H1 (cell line): ENCODE measurements around the gene CEP192. TPM values are rescaled to one million over a fixed set of nuclear protein-coding genes. Genes with fewer than 3 reads are reported as not detected.

Source experiments
- CTCF ChIA-PET: fragments of 300-600 bp; sonication (Branson Sonifier 250); formaldehyde crosslinking; loops from one replicate; lab custom pipeline; 2021; ENCODE audit not compliant: partially characterized antibody; lab: Charles Lee
- POLR2A ChIA-PET: fragments of 300-600 bp; sonication (Branson Sonifier 250); formaldehyde crosslinking; loops from one replicate; lab custom pipeline; 2021; ENCODE audit warnings: inconsistent platforms; ENCODE audit not compliant: partially characterized antibody; lab: Charles Lee
- DNase-seq, 2 experiments: peaks; one replicate each; pipeline versions ENCODE4 v3.0.0 to v3.0.0-alpha.2; 2010 to 2022; ENCODE audit warnings: low spot score in 2 of 2, low read depth in 1 of 2, mixed read lengths in 1 of 2
- FAIRE-seq: peaks from 2 replicates; lab custom pipeline; 2011; peaks lifted over from hg19 to GRCh38; lab: Jason Lieb, UNC
- H2AFZ ChIP-seq: 2 replicates; pipeline ENCODE4 v1.8.1; 2012; ENCODE audit warnings: low read length, inconsistent platforms
- H2AK5ac ChIP-seq: 2 replicates; pipeline ENCODE4 v1.6.1; 2013; ENCODE audit warnings: low read depth, low read length
- H2BK120ac ChIP-seq: replicated peaks from 2 replicates; pipeline ENCODE3; 2013; ENCODE audit warnings: low read depth, low read length, inconsistent platforms
- H2BK12ac ChIP-seq: 2 replicates; pipeline ENCODE4 v1.6.1; 2013; ENCODE audit warnings: low read depth, low read length
- H2BK15ac ChIP-seq: 2 replicates; pipeline ENCODE4 v1.6.1; 2013; ENCODE audit warnings: low read length
- H2BK20ac ChIP-seq: 2 replicates; pipeline ENCODE4 v1.6.1; 2013; ENCODE audit warnings: low read length
- H2BK5ac ChIP-seq: 2 replicates; pipeline ENCODE4 v1.6.1; 2013; ENCODE audit warnings: low read depth, low read length
- H3K14ac ChIP-seq: 2 replicates; pipeline ENCODE4 v1.6.1; 2013; ENCODE audit warnings: inconsistent platforms; ENCODE audit not compliant: insufficient read length
- H3K18ac ChIP-seq: 2 replicates; pipeline ENCODE4 v1.6.1; 2013; ENCODE audit warnings: low read length; ENCODE audit errors: extremely low read depth
- H3K23ac ChIP-seq: 2 replicates; pipeline ENCODE4 v1.6.1; 2013; ENCODE audit warnings: inconsistent platforms; ENCODE audit not compliant: insufficient read length
- H3K23me2 ChIP-seq: 2 replicates; pipeline ENCODE4 v1.6.1; 2013; ENCODE audit warnings: low read depth, low read length
- H3K27ac ChIP-seq: 2 replicates; pipeline ENCODE4 v1.6.1; 2011; ENCODE audit warnings: low read depth, low read length, inconsistent platforms
- H3K27me3 ChIP-seq, 4 experiments: replicated peaks in 1 of 4; 1 replicate in 1 of 4; 2 replicates in 3 of 4; pipeline versions ENCODE4 v1.6.1 to v1.8.1; 2011 to 2013; ENCODE audit warnings: low read length in 3 of 4, mild to moderate bottlenecking in 3 of 4, inconsistent platforms in 2 of 4, mixed read lengths in 2 of 4, moderate library complexity in 1 of 4; ENCODE audit not compliant: control insufficient read depth in 3 of 4, insufficient read depth in 3 of 4; ENCODE audit errors: extremely low read depth in 1 of 4
- H3K36me3 ChIP-seq, 4 experiments: 2 replicates each; pipeline versions ENCODE4 v1.6.1 to v1.8.1; 2011 to 2013; ENCODE audit warnings: mild to moderate bottlenecking in 4 of 4, low read length in 3 of 4, moderate library complexity in 2 of 4, control low read depth in 1 of 4, inconsistent platforms in 1 of 4; ENCODE audit not compliant: insufficient read depth in 4 of 4, control insufficient read depth in 2 of 4
- H3K4ac ChIP-seq: replicated peaks from 2 replicates; pipeline ENCODE3; 2013; ENCODE audit warnings: low read length, low read depth, mixed read lengths, inconsistent platforms; ENCODE audit not compliant: insufficient read length
- H3K4me1 ChIP-seq, 4 experiments: replicated peaks in 1 of 4; 1 replicate in 1 of 4; 2 replicates in 3 of 4; pipeline versions ENCODE4 v1.6.1 to v1.8.1; 2011 to 2013; ENCODE audit warnings: low read length in 3 of 4, inconsistent platforms in 2 of 4, mixed read lengths in 1 of 4; ENCODE audit not compliant: insufficient read depth in 4 of 4, control insufficient read depth in 3 of 4
- H3K4me2 ChIP-seq, 2 experiments: 2 replicates each; pipeline versions ENCODE4 v1.6.1 to v1.8.1; 2011 to 2013; ENCODE audit warnings: low read depth in 2 of 2, low read length in 2 of 2, control low read depth in 1 of 2, inconsistent platforms in 1 of 2, mild to moderate bottlenecking in 1 of 2; ENCODE audit not compliant: insufficient read depth in 1 of 2
- H3K4me3 ChIP-seq, 4 experiments: fragments of 200-600, 300-600 bp in 1 of 4; sonication (generic), shearing (Covaris generic), sonication (Bioruptor Twin) in 1 of 4; 2 replicates each; pipeline versions ENCODE4 v1.5.1 to v1.8.1; 2011 to 2016; ENCODE audit warnings: low read length in 4 of 4, low read depth in 3 of 4, control low read depth in 2 of 4, inconsistent platforms in 2 of 4, mild to moderate bottlenecking in 2 of 4, mixed read lengths in 1 of 4, moderate library complexity in 1 of 4; ENCODE audit not compliant: insufficient read depth in 2 of 4; ENCODE audit errors: extremely low read depth in 1 of 4
- H3K56ac ChIP-seq: replicated peaks from 2 replicates; pipeline ENCODE3; 2013; ENCODE audit warnings: low read depth, mild to moderate bottlenecking, mixed read lengths, low read length, inconsistent platforms; ENCODE audit not compliant: insufficient read length
- H3K79me1 ChIP-seq: 2 replicates; pipeline ENCODE4 v1.6.1; 2013; ENCODE audit warnings: low read depth, low read length, control low read depth
- H3K79me2 ChIP-seq, 2 experiments: 2 replicates each; pipeline versions ENCODE4 v1.6.1 to v1.8.1; 2012 to 2013; ENCODE audit warnings: low read length in 2 of 2, mild to moderate bottlenecking in 2 of 2, inconsistent platforms in 1 of 2; ENCODE audit not compliant: insufficient read depth in 2 of 2, control insufficient read depth in 1 of 2
- H3K9ac ChIP-seq, 4 experiments: replicated peaks in 1 of 4; 1 replicate in 1 of 4; 2 replicates in 3 of 4; pipeline versions ENCODE4 v1.6.1 to v1.8.1; 2011 to 2013; ENCODE audit warnings: low read depth in 3 of 4, low read length in 3 of 4, control low read depth in 2 of 4, mild to moderate bottlenecking in 2 of 4, moderate library complexity in 2 of 4, inconsistent platforms in 1 of 4; ENCODE audit errors: extremely low read depth in 1 of 4
- H3K9me3 ChIP-seq, 2 experiments: 2 replicates each; pipeline versions ENCODE4 v1.6.1 to v1.8.1; 2012 to 2013; ENCODE audit warnings: mild to moderate bottlenecking in 2 of 2, moderate library complexity in 2 of 2, control low read depth in 1 of 2, inconsistent platforms in 1 of 2, low read depth in 1 of 2, low read length in 1 of 2, mixed read lengths in 1 of 2; ENCODE audit not compliant: insufficient read depth in 2 of 2
- H4K20me1 ChIP-seq, 2 experiments: replicated peaks in 1 of 2; 2 replicates each; pipeline versions ENCODE3 to v1.8.1; 2011 to 2013; ENCODE audit warnings: inconsistent platforms in 2 of 2, low read length in 2 of 2, mild to moderate bottlenecking in 1 of 2; ENCODE audit not compliant: insufficient read depth in 2 of 2, control insufficient read depth in 1 of 2
- H4K5ac ChIP-seq: 2 replicates; pipeline ENCODE4 v1.6.1; 2013; ENCODE audit warnings: low read length, low read depth, mixed read lengths, inconsistent platforms; ENCODE audit not compliant: insufficient read length
- H4K8ac ChIP-seq: 2 replicates; pipeline ENCODE4 v1.8.0; 2013; ENCODE audit warnings: mild to moderate bottlenecking, moderate library complexity, low read length, inconsistent platforms; ENCODE audit not compliant: insufficient read depth; ENCODE audit errors: extremely low read depth
- H4K91ac ChIP-seq: replicated peaks from 2 replicates; pipeline ENCODE3; 2013; ENCODE audit warnings: low read length, mixed read lengths, inconsistent platforms; ENCODE audit not compliant: insufficient read length
- ASH2L ChIP-seq: fragments of 200-600, 300-600 bp; sonication (generic); IDR thresholded peaks from one replicate; pipeline ENCODE4 v1.7.1; 2017; ENCODE audit warnings: low read length
- CBX5 ChIP-seq: fragments of 300-800, 300-1000 bp; sonication (generic); IDR thresholded peaks from 2 replicates; pipeline ENCODE4 v1.7.1; 2016; ENCODE audit warnings: antibody characterized with exemption, low read length, low read depth
- E2F6 ChIP-seq: IDR thresholded peaks from 2 replicates; pipeline ENCODE4 v1.6.1; 2012; ENCODE audit warnings: inconsistent platforms
- EP300 ChIP-seq, 2 experiments: IDR thresholded peaks; 1 replicate in 1 of 2; 2 replicates in 1 of 2; pipeline ENCODE4 v1.6.1; 2011 to 2012; ENCODE audit warnings: low read depth in 2 of 2, low read length in 2 of 2, mild to moderate bottlenecking in 2 of 2, borderline replicate concordance in 1 of 2, inconsistent platforms in 1 of 2, moderate library complexity in 1 of 2
- EZH2 ChIP-seq: fragments of 200-600 bp; sonication (generic); IDR thresholded peaks from 2 replicates; pipeline ENCODE4 v1.7.1; 2012; ENCODE audit warnings: low read depth, mild to moderate bottlenecking, moderate library complexity, low read length, inconsistent platforms; ENCODE audit not compliant: severe bottlenecking
- FOSL1 ChIP-seq: IDR thresholded peaks from 2 replicates; pipeline ENCODE4 v1.6.1; 2011; ENCODE audit warnings: mild to moderate bottlenecking, low read depth, low read length, moderate library complexity; ENCODE audit not compliant: insufficient read depth
- GTF2F1 ChIP-seq: IDR thresholded peaks from 2 replicates; pipeline ENCODE4 v1.6.1; 2012; ENCODE audit warnings: low read depth, low read length, improper control_type of control experiment, borderline replicate concordance
- HDAC2 ChIP-seq, 2 experiments: fragments of 300-600 bp in 1 of 2; sonication (generic) in 1 of 2; IDR thresholded peaks; 2 replicates each; pipeline ENCODE4 v1.6.1; 2011 to 2012; ENCODE audit warnings: low read depth in 2 of 2, low read length in 2 of 2, mild to moderate bottlenecking in 2 of 2, moderate library complexity in 2 of 2, borderline replicate concordance in 1 of 2, inconsistent platforms in 1 of 2
- JUND ChIP-seq: IDR thresholded peaks from 2 replicates; pipeline ENCODE4 v1.6.1; 2011; ENCODE audit warnings: mild to moderate bottlenecking, improper control_type of control experiment, low read length
- NANOG ChIP-seq: IDR thresholded peaks from 2 replicates; pipeline ENCODE4 v1.6.1; 2011; ENCODE audit warnings: low read length, low read depth, mild to moderate bottlenecking, inconsistent platforms; ENCODE audit not compliant: insufficient read depth, poor library complexity, severe bottlenecking
- SAP30 ChIP-seq: fragments of 300-600 bp; sonication (generic); IDR thresholded peaks from 2 replicates; pipeline ENCODE4 v1.7.1; 2012; ENCODE audit warnings: low read length, moderate library complexity, mild to moderate bottlenecking, inconsistent platforms; ENCODE audit not compliant: insufficient read depth, insufficient replicate concordance
- SIN3A ChIP-seq, 2 experiments: IDR thresholded peaks in 1 of 2; conservative IDR thresholded peaks in 1 of 2; 2 replicates each; pipeline ENCODE4 v1.6.1; 2011 to 2012; ENCODE audit warnings: low read length in 2 of 2, improper control_type of control experiment in 1 of 2, low read depth in 1 of 2, mild to moderate bottlenecking in 1 of 2
- WGBS, 2 experiments: shearing (Covaris generic) in 1 of 2; methylation state at CpG; one replicate each; pipeline versions ENCODE4 v1.1.6 to v1.1.7; 2013 to 2015; ENCODE audit warnings: low lambda C conversion rate in 2 of 2, mixed read lengths in 2 of 2, inconsistent platforms in 1 of 2, low coverage in 1 of 2, missing lambda C conversion rate in 1 of 2; ENCODE audit not compliant: insufficient replicate concordance in 2 of 2, insufficient coverage in 1 of 2, insufficient read length in 1 of 2; ENCODE audit errors: extremely low coverage in 1 of 2, missing lambda C conversion rate in 1 of 2; 5-methylcytosine and 5-hydroxymethylcytosine counted together
- polyA plus RNA-seq, 7 experiments: library from polyadenylated mRNA; depleted of rRNA in 3 of 7; stranded (reverse) in 5 of 7; unstranded in 2 of 7; fragments of >200 nt in 5 of 7; fragments of 200-250 nt in 2 of 7; gene quantifications; 1 replicate in 5 of 7; 2 replicates in 1 of 7; 4 replicates in 1 of 7; pipeline versions ENCODE4 v1.2.1 to v1.2.3, GENCODE V29; 2011 to 2013; ENCODE audit warnings: missing spikeins in 2 of 7, mixed read lengths in 2 of 7
- total RNA-seq: library from RNA; stranded (reverse); fragmentation: NEBNext Ultra II Directional; extraction: Animal tissue kit (Norgen Biotek cat#: 25700); gene quantifications from 2 replicates; pipeline ENCODE4 v1.2.1, GENCODE V29; 2021

CEP192 gene
- total and polyA plus RNA-seq, 2 of the 8 experiments (the other 6 are each of a cell fraction or from before 2014, with no cell fraction given) = 13.4 to 23.1 TPM

- Histone ChIP-seq H4K91ac (no peak overlapping the region), H2BK5ac (no peak overlapping the region), H4K5ac (no peak overlapping the region), H3K27me3 (no peaks in the 10 kb centered on the region), H3K4me2 (no peak overlapping the region), H3K9me3 (no peaks in the 10 kb centered on the region), H3K4me3 (no peak overlapping the region), H2BK20ac (no peak overlapping the region), H3K4ac (no peak overlapping the region), H3K79me2 (no peaks in the 10 kb centered on the region), H3K4me1 (no peaks in the 10 kb centered on the region), H2BK12ac (no peak overlapping the region), H2AFZ (no peak overlapping the region), H3K56ac (no peak overlapping the region), H3K23ac (no peak overlapping the region), H3K27ac (no peak overlapping the region), H3K9ac (no peak overlapping the region), H4K8ac (no peak overlapping the region), H4K20me1 (peaks cover 3 to 7% of the 10 kb centered on the region in 2 experiments), H2BK15ac (no peak overlapping the region), H2AK5ac (no peak overlapping the region), H3K14ac (no peak overlapping the region), H3K18ac (no peak overlapping the region), H2BK120ac (no peak overlapping the region), H3K23me2 (no peaks in the 10 kb centered on the region), H3K79me1 (peaks cover under 1% of the 10 kb centered on the region; the same call in 1 of the 2 replicates), H3K36me3 (peaks cover 11 to 42% (median 27%) of the 10 kb centered on the region in 4 experiments; a peak in 7 of 8 replicates)
- CTCF ChIA-PET = no interaction called here
- FAIRE-seq = no peak
- POLR2A ChIA-PET = interaction anchor here (0.6 kb wide), 1 partner anchor 29 kb away, joined by 3 read pairs; no protein-coding TSS in a partner anchor
- DNase-seq = no peak
- 95% methylated on average over 5 of the region's 5 CpGs; no CpG with 5 or more reads in 1 of the 2 experiments for WGBS, 2 experiments
- TF ChIP-seq EZH2 (no peak), E2F6 (no peak), GTF2F1 (no peak), NANOG (no peak), FOSL1 (no peak), SAP30 (no peak), EP300 (IDR thresholded peaks at IDR 0.05; ENCODE audit: borderline replicate concordance in 1 of 2, low read depth in 2 of 2, low read length in 2 of 2) (no peak), CBX5 (no peak), SIN3A (conservative IDR thresholded peaks at IDR 0.05 in 1 of 2, IDR thresholded peaks at IDR 0.05 in 1 of 2; ENCODE audit: low read depth in 1 of 2, low read length in 2 of 2) (no peak), ASH2L (no peak), HDAC2 (IDR thresholded peaks at IDR 0.05; ENCODE audit: borderline replicate concordance in 1 of 2, low read depth in 2 of 2, low read length in 2 of 2) (no peak), JUND (no peak)
Observed at GRCh38 chr18:13011719-13012118, 20.6 kb downstream of the CEP192 start.
